Endothelial cell (in vitro differentiated cells): ENCODE data around the gene GIMAP7. TPM values are rescaled to one million over a fixed set of nuclear protein-coding genes. Genes with fewer than 3 reads are reported as not detected.
A peak's percentile ranks its signal among the peaks of the same experiment; 100 is the strongest.

Experiments
- DNase-seq: peaks from one replicate; pipeline ENCODE4 v3.0.0; 2021; ENCODE audit warnings: low spot score
- H3K27ac Mint-ChIP-seq: one replicate; pipeline ENCODE4 v1.8.0; 2021; ENCODE audit warnings: mixed read lengths, inconsistent platforms; ENCODE audit not compliant: unreplicated experiment
- H3K27me3 Mint-ChIP-seq: one replicate; pipeline ENCODE4 v1.8.0; 2021; ENCODE audit warnings: mild to moderate bottlenecking, moderate library complexity, mixed read lengths, inconsistent platforms; ENCODE audit not compliant: unreplicated experiment
- H3K36me3 Mint-ChIP-seq: one replicate; pipeline ENCODE4 v1.8.0; 2021; ENCODE audit warnings: mild to moderate bottlenecking, low read depth, mixed read lengths, inconsistent platforms; ENCODE audit not compliant: unreplicated experiment
- H3K4me1 Mint-ChIP-seq: one replicate; pipeline ENCODE4 v1.8.0; 2021; ENCODE audit warnings: mild to moderate bottlenecking, mixed read lengths, inconsistent platforms; ENCODE audit not compliant: unreplicated experiment
- H3K4me3 Mint-ChIP-seq: one replicate; pipeline ENCODE4 v1.8.0; 2021; ENCODE audit warnings: mild to moderate bottlenecking, mixed read lengths, inconsistent platforms; ENCODE audit not compliant: unreplicated experiment
- H3K9me3 Mint-ChIP-seq: one replicate; pipeline ENCODE4 v1.8.0; 2021; ENCODE audit warnings: mixed read lengths, inconsistent platforms; ENCODE audit not compliant: unreplicated experiment
- total RNA-seq: library from RNA; stranded (reverse); fragmentation: NEBNext Ultra II Directional; extraction: Animal tissue kit (Norgen Biotek cat#: 25700); gene quantifications from one replicate; pipeline ENCODE4 v1.2.1, GENCODE V29; 2021; ENCODE audit not compliant: unreplicated experiment
- TF ChIP-seq, protein P1 (sequence below): fragments of 200-600 bp; sonication (generic); IDR thresholded peaks from one replicate; pipeline ENCODE4 v1.5.0; 2021; ENCODE audit warnings: antibody characterized with exemption; ENCODE audit not compliant: unreplicated experiment

GIMAP7 gene
- total RNA-seq, 1 donor from 2014 or later: 2.2 TPM

DNA sequence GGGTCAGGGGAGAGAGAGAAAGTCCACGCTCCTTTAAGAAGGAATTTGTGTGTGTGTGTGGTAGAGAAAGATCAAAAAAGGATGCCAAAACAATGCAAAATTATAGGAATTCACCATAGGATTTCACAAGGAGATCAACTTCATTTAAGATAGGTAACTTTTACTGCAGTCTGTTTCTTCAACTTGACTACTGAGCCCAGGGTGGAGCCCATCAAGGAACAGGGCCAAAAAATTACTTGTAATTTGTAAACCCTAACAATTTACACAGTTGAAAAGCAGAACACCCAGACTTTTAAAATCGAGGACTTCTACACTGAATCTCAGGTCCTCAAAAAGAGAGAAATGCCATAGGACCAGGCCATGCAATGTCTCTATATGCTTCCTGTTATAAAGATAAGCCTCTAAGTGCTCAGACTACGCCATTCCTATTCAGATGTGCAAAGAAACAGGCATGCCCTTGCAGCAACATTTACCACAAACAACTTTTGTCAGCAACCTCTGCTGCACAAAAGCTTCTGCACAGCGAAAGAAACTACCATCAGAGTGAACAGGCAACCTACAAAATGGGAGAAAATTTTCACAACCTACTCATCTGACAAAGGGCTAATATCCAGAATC is 42.0 kb downstream of the GIMAP7 start:
- H3K27ac Mint-ChIP-seq: no peak overlapping the region
- no peak for DNase-seq
- no peaks in the 10 kb centered on the region for H3K4me1 Mint-ChIP-seq
- no peak overlapping the region for H3K4me3 Mint-ChIP-seq
- peaks cover 18% of the 10 kb centered on the region for H3K9me3 Mint-ChIP-seq
- peaks cover 23% of the 10 kb centered on the region for H3K36me3 Mint-ChIP-seq
- H3K27me3 Mint-ChIP-seq: peaks cover 5% of the 10 kb centered on the region
- TF ChIP-seq, protein P1, sequence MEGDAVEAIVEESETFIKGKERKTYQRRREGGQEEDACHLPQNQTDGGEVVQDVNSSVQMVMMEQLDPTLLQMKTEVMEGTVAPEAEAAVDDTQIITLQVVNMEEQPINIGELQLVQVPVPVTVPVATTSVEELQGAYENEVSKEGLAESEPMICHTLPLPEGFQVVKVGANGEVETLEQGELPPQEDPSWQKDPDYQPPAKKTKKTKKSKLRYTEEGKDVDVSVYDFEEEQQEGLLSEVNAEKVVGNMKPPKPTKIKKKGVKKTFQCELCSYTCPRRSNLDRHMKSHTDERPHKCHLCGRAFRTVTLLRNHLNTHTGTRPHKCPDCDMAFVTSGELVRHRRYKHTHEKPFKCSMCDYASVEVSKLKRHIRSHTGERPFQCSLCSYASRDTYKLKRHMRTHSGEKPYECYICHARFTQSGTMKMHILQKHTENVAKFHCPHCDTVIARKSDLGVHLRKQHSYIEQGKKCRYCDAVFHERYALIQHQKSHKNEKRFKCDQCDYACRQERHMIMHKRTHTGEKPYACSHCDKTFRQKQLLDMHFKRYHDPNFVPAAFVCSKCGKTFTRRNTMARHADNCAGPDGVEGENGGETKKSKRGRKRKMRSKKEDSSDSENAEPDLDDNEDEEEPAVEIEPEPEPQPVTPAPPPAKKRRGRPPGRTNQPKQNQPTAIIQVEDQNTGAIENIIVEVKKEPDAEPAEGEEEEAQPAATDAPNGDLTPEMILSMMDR: no peak

DNA sequence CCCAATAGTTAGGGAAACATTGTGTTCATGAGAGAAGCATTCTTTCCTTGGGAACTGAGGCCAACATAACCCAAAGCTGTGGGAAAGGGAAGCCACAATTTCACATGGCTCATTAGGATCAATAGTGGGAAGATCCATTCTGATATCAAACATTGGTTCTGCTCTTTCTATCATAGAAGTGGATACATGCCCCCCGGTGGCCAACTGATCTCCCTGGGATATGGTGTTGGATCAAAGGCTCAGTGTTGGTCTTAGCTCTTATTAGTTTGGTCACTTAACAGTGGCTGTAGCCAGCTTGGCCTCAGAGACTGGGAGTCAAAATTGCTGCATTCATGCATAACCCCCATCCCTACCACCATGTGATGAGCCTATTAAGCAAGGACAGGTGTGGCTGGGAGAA is 45.8 kb downstream of the GIMAP7 start:
- TF ChIP-seq, protein P1: no peak
- Mint-ChIP-seq H3K27me3 (no peaks in the 10 kb centered on the region), H3K27ac (no peak overlapping the region), H3K4me3 (peak overlapping the region; percentile 28), H3K4me1 (peaks cover 4% of the 10 kb centered on the region), H3K36me3 (peaks cover 22% of the 10 kb centered on the region), H3K9me3 (peaks cover 21% of the 10 kb centered on the region)
- DNase-seq: no peak

DNA sequence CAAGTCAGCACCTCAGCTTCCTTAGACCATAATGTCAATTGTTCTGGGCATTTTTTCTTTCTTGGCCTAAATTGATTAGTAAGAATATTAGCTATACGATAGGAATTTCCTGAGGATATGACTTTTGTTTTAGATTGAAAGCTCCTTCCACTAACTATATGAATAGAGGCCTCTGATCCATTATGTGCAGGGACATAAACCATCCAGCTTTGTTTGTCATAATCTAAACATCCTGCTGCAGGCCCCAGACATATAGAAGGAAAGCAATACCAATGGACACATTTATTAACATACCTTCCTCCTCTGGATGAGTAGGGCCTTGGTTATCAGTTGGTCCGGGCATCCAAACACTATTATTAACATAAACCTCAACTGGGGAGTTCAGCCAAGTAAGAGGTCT is 48.2 kb downstream of the GIMAP7 start:
- Mint-ChIP-seq H3K4me3 (no peak overlapping the region), H3K27ac (no peak overlapping the region), H3K4me1 (peaks cover 13% of the 10 kb centered on the region), H3K9me3 (peaks cover 21% of the 10 kb centered on the region), H3K36me3 (peaks cover 29% of the 10 kb centered on the region), H3K27me3 (peaks cover under 1% of the 10 kb centered on the region)
- no peak for DNase-seq
- TF ChIP-seq, protein P1: no peak

DNA sequence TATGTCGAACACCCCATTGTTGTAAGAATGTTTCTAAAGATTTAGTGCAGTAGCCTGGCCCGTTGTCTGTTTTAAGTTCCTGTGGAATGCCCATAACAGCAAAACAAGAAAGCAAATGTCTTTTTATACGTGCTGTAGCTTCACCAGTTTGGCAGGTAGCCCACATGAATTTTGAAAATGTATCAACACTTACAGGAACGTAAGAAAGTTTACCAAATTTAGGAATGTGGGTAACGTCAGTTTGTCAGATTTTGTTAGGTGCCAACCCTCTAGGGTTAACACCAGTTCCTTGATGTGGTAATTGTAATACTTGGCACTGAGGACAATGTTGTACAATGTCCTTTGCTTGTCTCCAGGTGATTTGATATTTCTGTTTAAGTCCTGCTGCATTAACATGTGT is 49.3 kb downstream of the GIMAP7 start:
- Mint-ChIP-seq H3K36me3 (peaks cover 33% of the 10 kb centered on the region), H3K9me3 (peaks cover 23% of the 10 kb centered on the region), H3K4me3 (no peak overlapping the region), H3K27me3 (peaks cover 1% of the 10 kb centered on the region), H3K27ac (no peak overlapping the region), H3K4me1 (peaks cover 19% of the 10 kb centered on the region)
- no peak for DNase-seq
- TF ChIP-seq, protein P1: no peak

DNA sequence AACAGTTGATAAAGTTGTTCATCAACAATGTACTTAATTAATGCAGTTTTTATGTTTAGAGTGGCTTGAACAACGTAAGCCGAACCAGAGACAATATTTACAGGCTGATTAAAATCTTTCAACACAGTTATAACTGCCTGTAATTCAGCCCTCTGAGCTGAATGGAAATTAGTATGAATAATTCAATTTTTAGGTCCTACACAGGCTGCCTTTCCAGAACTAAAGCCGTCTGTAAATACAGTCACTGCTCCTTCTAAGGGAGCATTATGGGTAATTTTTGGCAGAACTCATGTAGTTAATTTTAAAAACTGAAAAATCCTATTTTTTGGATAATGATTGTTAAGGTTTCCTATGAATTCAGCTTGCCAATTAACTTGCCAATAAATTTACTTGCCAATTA is 49.9 kb downstream of the GIMAP7 start:
- Mint-ChIP-seq H3K27ac (no peak overlapping the region), H3K9me3 (peaks cover 27% of the 10 kb centered on the region), H3K4me1 (peaks cover 25% of the 10 kb centered on the region), H3K4me3 (no peak overlapping the region), H3K27me3 (peaks cover 3% of the 10 kb centered on the region), H3K36me3 (peaks cover 39% of the 10 kb centered on the region)
- no peak for DNase-seq
- TF ChIP-seq, protein P1: no peak
